BLaER1 treated with 17β-estradiol and CSF1 and Interleukin-3, amounts not matched to agents 10 nM and 100 nM (cell line): Measurements from ENCODE around the gene TMEM101.

Experiments used
- H3K27ac ChIP-seq, 11 experiments: shearing (Covaris generic); formaldehyde crosslinking; 2 replicates each; pipeline ENCODE4 v1.8.1; 2022
- H3K27me3 ChIP-seq, 11 experiments: shearing (Covaris generic); formaldehyde crosslinking; 2 replicates each; pipeline ENCODE4 v1.8.1; 2022
- H3K36me3 ChIP-seq, 11 experiments: shearing (Covaris generic); formaldehyde crosslinking; 2 replicates each; pipeline ENCODE4 v1.8.1; 2022
- H3K4me1 ChIP-seq, 10 experiments: shearing (Covaris generic); formaldehyde crosslinking; 2 replicates each; pipeline ENCODE4 v1.8.1; 2022
- H3K4me2 ChIP-seq, 11 experiments: shearing (Covaris generic); formaldehyde crosslinking; 2 replicates each; pipeline ENCODE4 v1.8.1; 2022
- H3K4me3 ChIP-seq, 10 experiments: shearing (Covaris generic); formaldehyde crosslinking; 2 replicates each; pipeline ENCODE4 v1.8.1; 2022
- H3K9ac ChIP-seq, 11 experiments: shearing (Covaris generic); formaldehyde crosslinking; 2 replicates each; pipeline ENCODE4 v1.8.1; 2022
- H3K9me3 ChIP-seq, 11 experiments: shearing (Covaris generic); formaldehyde crosslinking; replicated peaks in 1 of 11; 2 replicates each; pipeline ENCODE4 v1.8.1; 2022
- H4K20me1 ChIP-seq, 11 experiments: shearing (Covaris generic); formaldehyde crosslinking; 2 replicates each; pipeline ENCODE4 v1.8.1; 2022
- Cebpa-rat ChIP-seq, 11 experiments: shearing (Covaris generic); IDR thresholded peaks; 2 replicates each; pipeline ENCODE4 v1.8.1; 2022

The TMEM101 gene

DNA sequence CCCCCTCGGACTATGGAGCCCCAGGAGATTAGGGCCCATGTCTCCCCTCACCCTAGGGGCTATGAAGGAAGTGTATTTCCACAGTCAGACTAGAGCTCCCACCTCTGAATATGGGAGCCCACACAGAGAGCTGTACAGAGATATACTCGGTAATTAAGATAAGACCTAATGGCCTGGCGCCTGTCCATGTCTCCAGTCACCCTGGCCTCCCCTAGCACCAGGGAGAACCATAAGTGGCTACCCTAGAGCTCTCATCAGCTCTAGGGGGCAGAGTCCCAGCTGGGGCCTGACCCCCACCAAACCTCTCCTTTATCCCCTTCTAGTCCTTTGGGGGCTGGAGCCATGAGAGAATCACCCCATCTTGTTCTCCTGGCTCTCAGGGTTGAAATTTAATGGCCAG lies 2.4 kb downstream of the TMEM101 start:
- Histone ChIP-seq H3K9ac (peak overlapping the region in 3 of 11 experiments; percentile 9 to 60 (median 43); a peak in 3 of 22 replicates), H3K27me3 (peaks cover 0 to 10% (median 4%) of the 10 kb centered on the region in 11 experiments; a peak in 14 of 22 replicates), H3K4me2 (peak overlapping the region in 3 of 11 experiments; percentile 53 to 66 (median 58); a peak in 2 of 22 replicates), H3K9me3 (no peaks in the 10 kb centered on the region), H4K20me1 (peaks cover 0 to 4% (median 0%) of the 10 kb centered on the region in 11 experiments; a peak in 2 of 22 replicates), H3K27ac (no peak overlapping the region), H3K4me1 (peaks cover 49 to 69% (median 54%) of the 10 kb centered on the region in 10 experiments), H3K36me3 (peaks cover 5 to 35% (median 23%) of the 10 kb centered on the region in 11 experiments; a peak in 15 of 22 replicates), H3K4me3 (no peak overlapping the region)
- no peak for TF ChIP-seq Cebpa-rat (IDR thresholded peaks at IDR 0.05)

- H4K20me1 ChIP-seq, result peaks cover 0 to 4% (median 0%) of the 10 kb centered on the region in 11 experiments; a peak in 2 of 22 replicates
- peaks cover 0 to 16% (median 9%) of the 10 kb centered on the region in 11 experiments; a peak in 14 of 22 replicates for H3K27me3 ChIP-seq
- H3K4me2 ChIP-seq, result peak overlapping the region; percentile 22 to 76 (median 47); a peak in 15 of 22 replicates
- no peak overlapping the region for H3K4me3 ChIP-seq
- peak overlapping the region in 8 of 11 experiments; percentile 9 to 60 (median 37); a peak in 10 of 22 replicates for H3K9ac ChIP-seq
- peaks cover 5 to 35% (median 23%) of the 10 kb centered on the region in 11 experiments; a peak in 15 of 22 replicates for H3K36me3 ChIP-seq
- H3K27ac ChIP-seq, result no peak overlapping the region
- H3K4me1 ChIP-seq, result peaks cover 52 to 72% (median 58%) of the 10 kb centered on the region in 10 experiments
- no peak for TF ChIP-seq Cebpa-rat (IDR thresholded peaks at IDR 0.05)
- H3K9me3 ChIP-seq, result no peaks in the 10 kb centered on the region
Measured at GRCh38 chr17:44011876-44012275, 2.9 kb downstream of the TMEM101 start.

DNA sequence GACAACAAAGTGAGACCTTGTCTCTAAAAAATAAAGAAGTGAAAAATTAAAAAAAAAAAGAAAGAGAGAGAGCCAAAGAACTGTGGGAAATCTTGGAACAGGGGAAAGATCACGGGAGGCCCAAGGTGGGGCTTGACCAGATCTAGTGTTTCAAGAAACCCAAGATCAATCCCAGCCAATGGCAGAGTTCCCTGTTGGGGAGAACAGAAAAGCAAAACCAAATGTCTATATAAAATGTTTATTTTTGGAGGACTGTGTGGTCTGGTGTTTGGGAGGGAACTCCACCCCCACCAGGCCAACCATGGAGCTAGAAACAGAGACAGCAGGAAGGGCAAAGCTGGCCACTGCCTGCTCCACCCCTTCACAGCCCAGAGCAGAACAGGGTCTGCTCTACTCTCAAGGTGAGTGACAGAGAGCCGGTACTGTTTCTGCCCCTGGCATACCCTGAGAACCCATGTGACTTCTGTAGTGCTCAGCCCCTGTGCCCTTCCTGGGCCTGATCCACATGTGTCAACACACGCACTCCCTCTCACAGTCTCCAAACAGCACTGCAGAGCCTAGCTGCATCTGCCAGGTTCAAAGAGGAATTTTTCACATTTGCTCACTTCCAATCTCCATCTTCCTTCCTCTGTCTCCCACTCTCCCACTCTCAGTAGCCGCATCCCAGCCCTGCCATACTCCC lies 3.7 kb downstream of the TMEM101 start:
- Histone ChIP-seq H3K36me3 (peaks cover 5 to 35% (median 23%) of the 10 kb centered on the region in 11 experiments; a peak in 15 of 22 replicates), H3K4me3 (no peak overlapping the region), H3K27ac (peak overlapping the region in 2 of 11 experiments; percentile 20; a peak in 2 of 22 replicates), H3K9me3 (no peaks in the 10 kb centered on the region), H3K4me2 (peak overlapping the region; percentile 22 to 76 (median 47); a peak in 20 of 22 replicates), H3K27me3 (peaks cover 5 to 23% (median 17%) of the 10 kb centered on the region in 11 experiments), H3K4me1 (peaks cover 57 to 77% (median 63%) of the 10 kb centered on the region in 10 experiments), H3K9ac (peak overlapping the region in 9 of 11 experiments; percentile 9 to 60 (median 34); a peak in 11 of 22 replicates), H4K20me1 (peaks cover 0 to 7% (median 3%) of the 10 kb centered on the region in 11 experiments; a peak in 12 of 22 replicates)
- no peak for TF ChIP-seq Cebpa-rat (IDR thresholded peaks at IDR 0.05)

GRCh38 chr17:44008205-44008909 lies 6.4 kb downstream of the TMEM101 start:
- Histone ChIP-seq H3K4me1 (peaks cover 47 to 78% (median 61%) of the 10 kb centered on the region in 10 experiments), H3K9ac (peak overlapping the region; percentile 63 to 79 (median 76); a peak in 18 of 22 replicates)
- TF ChIP-seq Cebpa-rat (IDR thresholded peaks at IDR 0.05), result no peak

DNA sequence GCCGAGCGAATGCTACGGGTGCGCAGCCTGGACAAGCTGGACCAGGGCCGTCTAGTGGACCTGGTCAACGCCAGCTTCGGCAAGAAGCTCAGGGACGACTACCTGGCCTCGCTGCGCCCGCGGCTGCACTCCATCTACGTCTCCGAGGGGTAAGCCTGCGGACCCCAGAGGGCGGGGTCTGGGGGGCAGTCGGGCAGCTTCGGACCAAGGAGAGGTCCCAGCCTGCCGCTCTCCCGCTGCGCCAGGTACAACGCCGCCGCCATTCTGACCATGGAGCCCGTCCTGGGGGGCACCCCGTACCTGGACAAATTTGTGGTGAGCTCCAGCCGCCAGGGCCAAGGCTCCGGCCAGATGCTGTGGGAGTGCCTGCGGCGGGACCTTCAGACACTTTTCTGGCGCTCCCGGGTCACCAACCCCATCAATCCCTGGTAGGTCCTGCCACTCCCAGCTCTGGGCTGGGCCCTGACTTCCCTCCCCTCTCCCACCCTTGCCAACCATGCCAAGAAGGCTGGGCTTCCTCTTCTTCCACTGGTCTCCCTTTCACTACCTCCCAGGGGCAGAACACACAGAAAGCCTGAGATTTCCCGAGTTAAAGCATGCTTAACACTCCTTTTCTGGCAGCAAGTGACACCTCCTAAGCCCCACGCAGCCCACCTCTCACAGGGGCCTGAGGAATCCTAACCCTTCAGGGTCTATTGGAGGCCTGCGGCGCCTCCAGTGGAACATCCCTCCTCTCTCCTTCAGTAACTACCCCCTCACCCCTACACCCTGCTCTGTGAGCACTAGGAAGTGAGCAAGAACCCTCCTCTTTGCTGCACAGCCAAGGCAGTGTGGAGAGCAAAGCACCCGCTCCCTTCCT lies 7.2 kb downstream of the TMEM101 start:
- peaks cover 0 to 25% (median 15%) of the 10 kb centered on the region in 11 experiments; a peak in 15 of 22 replicates for H4K20me1 ChIP-seq
- peaks cover 46 to 79% (median 60%) of the 10 kb centered on the region in 10 experiments for H3K4me1 ChIP-seq
- no peak for TF ChIP-seq Cebpa-rat (IDR thresholded peaks at IDR 0.05)
- H3K4me2 ChIP-seq, result peak overlapping the region; percentile 94 to 100 (median 100)
- peaks cover 5 to 29% (median 17%) of the 10 kb centered on the region in 11 experiments; a peak in 14 of 22 replicates for H3K36me3 ChIP-seq
- peak overlapping the region; percentile 60 to 84 (median 73) for H3K4me3 ChIP-seq
- peak overlapping the region in 9 of 11 experiments; percentile 23 to 70 (median 51); a peak in 18 of 22 replicates for H3K27ac ChIP-seq
- H3K27me3 ChIP-seq, result peaks cover 39 to 59% (median 52%) of the 10 kb centered on the region in 11 experiments
- peak overlapping the region; percentile 63 to 79 (median 76) for H3K9ac ChIP-seq
- H3K9me3 ChIP-seq, result no peaks in the 10 kb centered on the region

More at GRCh38 chr17:44008205-44008909, 6.4 kb downstream of the TMEM101 start:
- H3K9me3 ChIP-seq, result no peaks in the 10 kb centered on the region
- H3K36me3 ChIP-seq, result peaks cover 5 to 35% (median 23%) of the 10 kb centered on the region in 11 experiments; a peak in 15 of 22 replicates
- H3K4me2 ChIP-seq, result peak overlapping the region; percentile 94 to 100 (median 100)
- H3K27me3 ChIP-seq, result peaks cover 33 to 51% (median 44%) of the 10 kb centered on the region in 11 experiments
- H3K27ac ChIP-seq, result peak overlapping the region in 4 of 11 experiments; percentile 37 to 64 (median 55); a peak in 7 of 22 replicates
- peaks cover 0 to 25% (median 15%) of the 10 kb centered on the region in 11 experiments; a peak in 15 of 22 replicates for H4K20me1 ChIP-seq
- H3K4me3 ChIP-seq, result peak overlapping the region; percentile 60 to 84 (median 73); a peak in 15 of 20 replicates

DNA sequence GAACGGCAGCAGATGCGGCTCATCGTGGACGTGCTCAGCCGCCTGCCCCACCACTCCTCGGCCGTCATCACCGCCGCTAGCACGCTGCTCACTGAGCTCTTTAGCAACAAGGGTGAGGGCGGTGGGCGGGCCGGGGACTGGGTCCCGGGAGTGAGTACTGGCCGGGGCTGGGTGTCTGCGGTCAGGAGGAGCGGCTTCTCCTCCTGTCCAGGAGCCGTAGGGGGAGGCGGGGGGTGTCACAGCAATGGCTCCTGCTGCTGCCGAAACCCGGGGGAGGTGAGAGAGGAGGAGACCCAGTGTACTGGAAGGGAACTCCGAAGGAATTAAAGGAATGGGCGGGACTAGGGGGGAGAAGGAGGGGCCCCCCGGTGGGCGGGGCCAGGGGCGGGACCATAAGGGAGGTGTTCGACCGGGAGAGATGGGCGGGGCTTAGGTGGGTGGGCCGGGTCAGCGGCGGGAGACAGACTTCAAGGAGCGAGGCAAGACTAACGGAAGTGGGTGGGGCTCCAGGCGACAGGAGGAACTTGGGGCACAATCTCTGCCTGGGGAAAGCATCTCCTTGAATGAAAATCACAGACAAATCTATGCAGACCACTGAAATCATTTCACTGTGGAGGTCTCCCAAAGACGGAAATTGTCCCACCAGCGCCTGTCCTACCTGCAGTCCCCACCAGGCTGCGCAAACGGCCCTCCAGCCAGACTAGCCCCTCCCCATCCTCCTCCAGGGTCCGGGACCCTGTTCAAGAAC lies 8.0 kb downstream of the TMEM101 start:
- Histone ChIP-seq H3K9ac (peak overlapping the region; percentile 63 to 79 (median 76)), H3K4me3 (peak overlapping the region; percentile 60 to 84 (median 73)), H3K9me3 (no peaks in the 10 kb centered on the region), H3K36me3 (peaks cover 5 to 21% (median 10%) of the 10 kb centered on the region in 11 experiments; a peak in 14 of 22 replicates), H4K20me1 (peaks cover 0 to 25% (median 15%) of the 10 kb centered on the region in 11 experiments; a peak in 15 of 22 replicates), H3K4me1 (peaks cover 39 to 79% (median 55%) of the 10 kb centered on the region in 10 experiments), H3K4me2 (peak overlapping the region; percentile 94 to 100 (median 100)), H3K27ac (peak overlapping the region in 9 of 11 experiments; percentile 23 to 70 (median 51); a peak in 17 of 22 replicates), H3K27me3 (peaks cover 44 to 67% (median 60%) of the 10 kb centered on the region in 11 experiments)
- no peak for TF ChIP-seq Cebpa-rat (IDR thresholded peaks at IDR 0.05)

- H3K9ac ChIP-seq, result peak overlapping the region; percentile 2 to 77 (median 43); a peak in 15 of 22 replicates
- H3K4me2 ChIP-seq, result peak overlapping the region; percentile 82 to 100 (median 100)
- peaks cover 35 to 75% (median 50%) of the 10 kb centered on the region in 10 experiments for H3K4me1 ChIP-seq
- peaks cover under 1 to 16% (median 6%) of the 10 kb centered on the region in 11 experiments; a peak in 12 of 22 replicates for H3K36me3 ChIP-seq
- H3K27ac ChIP-seq, result peak overlapping the region in 2 of 11 experiments; percentile 19 to 53; a peak in 3 of 22 replicates
- peaks cover 0 to 25% (median 15%) of the 10 kb centered on the region in 11 experiments; a peak in 15 of 22 replicates for H4K20me1 ChIP-seq
- peak overlapping the region; percentile 60 to 84 (median 73) for H3K4me3 ChIP-seq
- no peak for TF ChIP-seq Cebpa-rat (IDR thresholded peaks at IDR 0.05)
- no peaks in the 10 kb centered on the region for H3K9me3 ChIP-seq
- H3K27me3 ChIP-seq, result peaks cover 44 to 72% (median 62%) of the 10 kb centered on the region in 11 experiments
Measured at GRCh38 chr17:44006272-44006597, 8.5 kb downstream of the TMEM101 start.
